Activated CD4-positive, alpha-beta T cell treated with anti-CD3 and anti-CD28 coated beads, Interleukin-2, Interleukin-4, amounts not matched to agents 100 ng/mL and 50 ng/mL, durations not matched to agents 16 hours and 8 hours (primary cell): Measurements from ENCODE around the gene CYP39A1.

Experiments
- DNase-seq: peaks from one replicate; pipeline ENCODE4 v3.0.0-alpha.2; 2020; ENCODE audit warnings: low spot score

CYP39A1 gene

GRCh38 chr6:46511320-46511719, 141.3 kb downstream of the CYP39A1 start:
- DNase-seq, result no peak

- DNase-seq, result no peak
Observed at GRCh38 chr6:46510651-46511050, 142.0 kb downstream of the CYP39A1 start.

GRCh38 chr6:46509981-46510510, 142.6 kb downstream of the CYP39A1 start:
- DNase-seq, result no peak

GRCh38 chr6:46509063-46509462, 143.6 kb downstream of the CYP39A1 start:
- DNase-seq, result no peak

- no peak for DNase-seq
Observed at GRCh38 chr6:46507426-46507825, 145.2 kb downstream of the CYP39A1 start.

- no peak for DNase-seq
Observed at GRCh38 chr6:46505693-46506512, 146.7 kb downstream of the CYP39A1 start.

- DNase-seq, result no peak
Observed at GRCh38 chr6:46504242-46504641, 148.4 kb downstream of the CYP39A1 start.

GRCh38 chr6:46502486-46503119, 150.0 kb downstream of the CYP39A1 start:
- DNase-seq, result no peak

- DNase-seq, result no peak
Observed at GRCh38 chr6:46501136-46502089, 151.2 kb downstream of the CYP39A1 start.

GRCh38 chr6:46500382-46500781, 152.2 kb downstream of the CYP39A1 start:
- no peak for DNase-seq
